Hepatocyte (in vitro differentiated cells): ENCODE measurements around the gene MICAL3.

Experiments
- CTCF ChIP-seq: fragments of 200-600 bp; sonication (generic); IDR thresholded peaks from 2 replicates; pipeline ENCODE4 v1.5.1; 2016; ENCODE audit warnings: antibody characterized with exemption, mild to moderate bottlenecking; ENCODE audit not compliant: poor library complexity
- EZH2 ChIP-seq: fragments of 200-600 bp; sonication (generic); IDR thresholded peaks from 2 replicates; pipeline ENCODE4 v1.6.1; 2016; ENCODE audit warnings: antibody characterized with exemption, mild to moderate bottlenecking, borderline replicate concordance

- no peak for TF ChIP-seq CTCF
- no peak for TF ChIP-seq EZH2
Observed at GRCh38 chr22:17913801-17914347, 110.5 kb downstream of the MICAL3 start.
